Upper lobe of right lung (tissue), 1 donor: ENCODE measurements around the gene RPUSD3. TPM values are rescaled to one million over a fixed set of nuclear protein-coding genes. Genes with fewer than 3 reads are reported as not detected.
A peak's percentile ranks its signal among the peaks of the same experiment; 100 is the strongest.

Experiments
- ATAC-seq: fragments of 200-7000 bp; cut with Tn5 transposase; one replicate; pipeline ENCODE4 v1.9.1; 2020; ENCODE audit warnings: mild to moderate bottlenecking, moderate library complexity
- DNase-seq: peaks from one replicate; pipeline ENCODE4 v3.0.0-alpha.2; 2020
- H3K27ac ChIP-seq: fragments of 200-600 bp; one replicate; pipeline ENCODE4 v1.8.0; 2022
- H3K27me3 ChIP-seq: fragments of 200-600 bp; one replicate; pipeline ENCODE4 v1.8.0; 2022; ENCODE audit warnings: mild to moderate bottlenecking
- H3K36me3 ChIP-seq: fragments of 200-600 bp; one replicate; pipeline ENCODE4 v1.8.0; 2022
- H3K4me1 ChIP-seq: fragments of 200-600 bp; one replicate; pipeline ENCODE4 v1.8.0; 2022
- H3K4me3 ChIP-seq: fragments of 200-600 bp; one replicate; pipeline ENCODE4 v1.8.0; 2022; ENCODE audit warnings: mild to moderate bottlenecking
- H3K9me3 ChIP-seq: fragments of 200-600 bp; one replicate; pipeline ENCODE4 v1.8.0; 2022
- intact Hi-C: fragments of 100-400 bp; cut with DNase I; formaldehyde crosslinking; loops from one replicate; pipeline ENCODE4 v1.11.0; 2022
- total RNA-seq: library from RNA; stranded (reverse); fragmentation: NEBNext Ultra II Directional; extraction: Animal tissue kit (Norgen Biotek cat#: 25700); gene quantifications from one replicate; pipeline ENCODE4 v1.2.1, GENCODE V29; 2021
- TF ChIP-seq, protein P1 (sequence below): fragments of 200-600 bp; IDR thresholded peaks from one replicate; pipeline ENCODE4 v1.8.0; 2022; ENCODE audit warnings: antibody characterized with exemption
- donor health status: DM: no; HTN: yes; CAD: no; lungs with severe emphysema.

The RPUSD3 gene
- total RNA-seq, 1 donor from 2014 or later, result 27.7 TPM

DNA sequence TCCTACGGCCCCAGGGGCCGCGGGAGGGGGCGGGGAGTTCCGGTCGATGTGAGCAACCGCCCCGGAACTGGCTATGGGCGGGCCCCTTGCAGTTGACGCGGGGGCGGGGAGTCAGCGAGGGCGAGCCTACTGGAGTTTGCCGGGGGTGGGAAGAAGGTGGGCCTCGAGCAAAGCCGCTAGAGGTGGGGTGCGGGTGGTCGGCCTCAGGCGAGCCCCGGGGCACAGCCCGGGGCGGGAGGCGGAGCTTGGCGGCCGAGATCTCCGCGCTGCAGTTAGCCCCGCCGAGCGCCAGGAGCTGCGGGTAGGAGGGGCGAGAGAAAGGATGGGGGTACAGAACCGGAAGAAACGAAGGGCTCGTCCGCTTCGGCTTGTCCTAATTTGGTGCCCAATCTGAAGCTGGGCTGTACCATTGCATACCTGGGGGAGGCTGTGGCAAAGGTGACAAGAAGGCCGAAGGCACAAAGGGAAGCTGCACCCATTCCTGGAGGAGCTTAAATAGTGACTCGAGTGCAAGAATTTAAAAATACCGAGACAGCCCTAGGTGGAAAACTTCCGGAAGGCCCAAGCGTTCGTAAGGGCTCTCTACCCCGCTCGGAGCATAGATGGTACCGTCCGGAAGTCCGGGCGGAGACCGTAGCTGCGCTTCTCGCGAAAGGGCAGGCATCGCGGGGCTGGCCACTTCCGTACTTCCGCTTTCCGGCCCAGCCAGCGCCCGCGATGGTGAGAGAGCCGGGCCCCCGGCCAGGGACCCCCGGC lies 51.2 kb downstream of the RPUSD3 start, which contains the start of the genes ARPC4 and TADA3:
Gene ARPC4 (plus strand): TSS at position 678 of the 756 bp plus-strand sequence. CDS start 40 bp downstream, at position 718.
Gene TADA3 (minus strand): TSS at position 69 of the 756 bp plus-strand sequence. CDS start 1,007 bp downstream, outside the sequence.
- Histone ChIP-seq H3K27ac (peak within 1 kb of the TSS; percentile 99), H3K4me1 (peaks cover 33% of the 10 kb centered on the region), H3K9me3 (no peaks in the 10 kb centered on the region), H3K4me3 (peak within 1 kb of the TSS; percentile 100), H3K27me3 (no peaks in the 10 kb centered on the region), H3K36me3 (peaks cover 42% of the 10 kb centered on the region)
- peak; percentile 94 for ATAC-seq
- intact Hi-C loops, result no loop called here
- DNase-seq, result peak; percentile 97
- TF ChIP-seq, protein P1, sequence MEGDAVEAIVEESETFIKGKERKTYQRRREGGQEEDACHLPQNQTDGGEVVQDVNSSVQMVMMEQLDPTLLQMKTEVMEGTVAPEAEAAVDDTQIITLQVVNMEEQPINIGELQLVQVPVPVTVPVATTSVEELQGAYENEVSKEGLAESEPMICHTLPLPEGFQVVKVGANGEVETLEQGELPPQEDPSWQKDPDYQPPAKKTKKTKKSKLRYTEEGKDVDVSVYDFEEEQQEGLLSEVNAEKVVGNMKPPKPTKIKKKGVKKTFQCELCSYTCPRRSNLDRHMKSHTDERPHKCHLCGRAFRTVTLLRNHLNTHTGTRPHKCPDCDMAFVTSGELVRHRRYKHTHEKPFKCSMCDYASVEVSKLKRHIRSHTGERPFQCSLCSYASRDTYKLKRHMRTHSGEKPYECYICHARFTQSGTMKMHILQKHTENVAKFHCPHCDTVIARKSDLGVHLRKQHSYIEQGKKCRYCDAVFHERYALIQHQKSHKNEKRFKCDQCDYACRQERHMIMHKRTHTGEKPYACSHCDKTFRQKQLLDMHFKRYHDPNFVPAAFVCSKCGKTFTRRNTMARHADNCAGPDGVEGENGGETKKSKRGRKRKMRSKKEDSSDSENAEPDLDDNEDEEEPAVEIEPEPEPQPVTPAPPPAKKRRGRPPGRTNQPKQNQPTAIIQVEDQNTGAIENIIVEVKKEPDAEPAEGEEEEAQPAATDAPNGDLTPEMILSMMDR, result peak; percentile 13

GRCh38 chr3:9791790-9792404 lies 51.9 kb downstream of the RPUSD3 start:
- ATAC-seq, result no peak
- H3K36me3 ChIP-seq, result peaks cover 35% of the 10 kb centered on the region
- H3K9me3 ChIP-seq, result no peaks in the 10 kb centered on the region
- H3K4me3 ChIP-seq, result peak overlapping the region; percentile 100
- peaks cover 33% of the 10 kb centered on the region for H3K4me1 ChIP-seq
- TF ChIP-seq, protein P1, result no peak
- intact Hi-C loops, result no loop called here
- H3K27ac ChIP-seq, result peak overlapping the region; percentile 99
- no peak for DNase-seq
- no peaks in the 10 kb centered on the region for H3K27me3 ChIP-seq

- intact Hi-C loops, result no loop called here
- no peak for DNase-seq
- Histone ChIP-seq H3K27me3 (no peaks in the 10 kb centered on the region), H3K36me3 (peaks cover 36% of the 10 kb centered on the region), H3K9me3 (no peaks in the 10 kb centered on the region), H3K4me3 (peak overlapping the region; percentile 100), H3K4me1 (peaks cover 33% of the 10 kb centered on the region), H3K27ac (no peak overlapping the region)
- ATAC-seq, result no peak
- TF ChIP-seq, protein P1, result no peak
These were observed 52.7 kb downstream of the RPUSD3 start for GRCh38 chr3:9791127-9791526.

Other genes with a start within 250 kb of the RPUSD3 start
- 49.2 TPM for gene MTMR14, start 194.5 kb downstream of the RPUSD3 start, total RNA-seq
- gene CPNE9, start 140.2 kb downstream of the RPUSD3 start, total RNA-seq, result 0.90 TPM
- gene BRPF1, start 112.3 kb downstream of the RPUSD3 start, total RNA-seq, result 23.7 TPM
- 17.2 TPM for gene OGG1, start 94.1 kb downstream of the RPUSD3 start, total RNA-seq
- gene CAMK1, start 74.1 kb downstream of the RPUSD3 start, total RNA-seq, result 35.7 TPM
- gene TADA3, start 51.5 kb downstream of the RPUSD3 start, total RNA-seq, result 55.8 TPM
- gene ARPC4, start 50.9 kb downstream of the RPUSD3 start, total RNA-seq, result 148 TPM
- 37.3 TPM for gene TTLL3, start 33.7 kb downstream of the RPUSD3 start, total RNA-seq
- gene CIDEC, start 36.2 kb upstream of the RPUSD3 start, total RNA-seq, result not detected
- gene JAGN1, start 46.6 kb upstream of the RPUSD3 start, total RNA-seq, result 28.7 TPM
- gene IL17RE, start 58.8 kb upstream of the RPUSD3 start, total RNA-seq, result 22.6 TPM
- gene IL17RC, start 73.1 kb upstream of the RPUSD3 start, total RNA-seq, result 26.9 TPM
- 51.4 TPM for gene CRELD1, start 89.8 kb upstream of the RPUSD3 start, total RNA-seq
- 1.4 TPM for gene PRRT3, start 108.4 kb upstream of the RPUSD3 start, total RNA-seq
- 79.4 TPM for gene EMC3, start 142.8 kb upstream of the RPUSD3 start, total RNA-seq
- 5.3 TPM for gene FANCD2, start 182.4 kb upstream of the RPUSD3 start, total RNA-seq